Measurements from ENCODE around the gene CPPED1.

- no peak for TF ChIP-seq CTCF (conservative IDR thresholded peaks at IDR 0.05)
- TF ChIP-seq ZFX (IDR thresholded peaks at IDR 0.05) = no peak
Observed at GRCh38 chr16:12780467-12780866, 23.2 kb downstream of the CPPED1 start.
